ENCODE data around the gene PLD5.

- no peak for TF ChIP-seq CTCF (IDR thresholded peaks at IDR 0.05)
- TF ChIP-seq POLR2A (IDR thresholded peaks at IDR 0.05), result no peak
These were observed 318.6 kb downstream of the PLD5 start for GRCh38 chr1:242205622-242206489.

Data from body of pancreas (tissue), 4 donors.